Aorta (tissue), 5 donors: ENCODE data around the gene CCDC59. TPM values are rescaled to one million over a fixed set of nuclear protein-coding genes. Genes with fewer than 3 reads are reported as not detected.
"Not testable (repeated sequence)": the region's sequence is repeated elsewhere in the genome, so short reads cannot be mapped to it uniquely, and the experiment has no call there.

ENCODE experiments used
- ATAC-seq: fragments of 200-7000 bp; cut with Tn5 transposase; one replicate; pipeline ENCODE4 v1.9.1; 2022; ENCODE audit warnings: moderate library complexity; ENCODE audit not compliant: low FRiP score
- DNase-seq, 2 donors: peaks; one replicate each; pipeline ENCODE4 v3.0.0-alpha.2; 2020
- H3K27ac ChIP-seq, 2 donors: one replicate each; pipeline ENCODE4 v1.5.1; 2013; ENCODE audit warnings: low read length in 2 of 2, mild to moderate bottlenecking in 2 of 2, moderate library complexity in 2 of 2, control low read depth in 1 of 2, inconsistent platforms in 1 of 2, low read depth in 1 of 2
- H3K27me3 ChIP-seq, 2 donors: one replicate each; pipeline ENCODE4 v1.6.1; 2013; ENCODE audit warnings: control low read depth in 1 of 2, low read length in 1 of 2, mild to moderate bottlenecking in 1 of 2, moderate library complexity in 1 of 2; ENCODE audit not compliant: insufficient read depth in 2 of 2, control insufficient read depth in 1 of 2
- H3K36me3 ChIP-seq, 2 donors: one replicate each; pipeline ENCODE4 v1.6.1; 2013; ENCODE audit warnings: control low read depth in 1 of 2, low read length in 1 of 2, mild to moderate bottlenecking in 1 of 2; ENCODE audit not compliant: insufficient read depth in 2 of 2, control insufficient read depth in 1 of 2
- H3K4me1 ChIP-seq, 2 donors: one replicate each; pipeline ENCODE4 v1.6.1; 2013; ENCODE audit warnings: low read length in 2 of 2, control low read depth in 1 of 2, mild to moderate bottlenecking in 1 of 2, moderate library complexity in 1 of 2; ENCODE audit not compliant: insufficient read depth in 2 of 2, control insufficient read depth in 1 of 2
- H3K4me3 ChIP-seq, 2 donors: one replicate each; pipeline ENCODE4 v1.5.1; 2013; ENCODE audit warnings: low read length in 2 of 2, control low read depth in 1 of 2, mild to moderate bottlenecking in 1 of 2
- H3K9me3 ChIP-seq: one replicate; pipeline ENCODE4 v1.6.1; 2013; ENCODE audit warnings: mild to moderate bottlenecking, low read length; ENCODE audit not compliant: control insufficient read depth
- WGBS, 2 donors: extraction: QIAGEN DNeasy Blood & Tissue Kit; methylation state at CpG; one replicate each; pipeline ENCODE4 v1.1.7; 2013; 5-methylcytosine and 5-hydroxymethylcytosine counted together
- intact Hi-C, 2 donors: fragments of 100-400 bp; cut with DNase I; formaldehyde crosslinking; loops; one replicate each; pipeline versions ENCODE4 v1.14.2 to v1.15.0; 2022
- polyA plus RNA-seq, 2 donors: library from polyadenylated mRNA; stranded (reverse); fragments of 200-250 nt; gene quantifications; one replicate each; pipeline ENCODE4 v1.2.3, GENCODE V29; 2013
- total RNA-seq, 2 donors: library from RNA; stranded (reverse); fragmentation: NEBNext Ultra II Directional; extraction: Animal tissue kit (Norgen Biotek cat#: 25700); gene quantifications; one replicate each; pipeline ENCODE4 v1.2.1, GENCODE V29; 2021
- donor health status: healthy with polysubstance abuse.
- donor health status: Bipolar disorder and iron deficiency.
- donor health status: DM: no; HTN: no; CAD: no.
- donor health status: DM: no; HTN: no; CAD: no.
- donor health status: DM: yes; HTN: yes; CAD: no.

CCDC59 gene
- total and polyA plus RNA-seq, 4 donors, result 21.0 to 46.1 (median 31.9) TPM

- no peaks in the 10 kb centered on the region for H3K4me1 ChIP-seq
- no peaks in the 10 kb centered on the region for H3K27me3 ChIP-seq
- H3K4me3 ChIP-seq, result no peak overlapping the region
- DNase-seq (no peak), ATAC-seq (no peak)
- intact Hi-C loops, result no loop called here
- WGBS, 2 donors, result 73 to 86% methylated on average over 1 of the region's 1 CpG
- no peak overlapping the region for H3K27ac ChIP-seq
- no peaks in the 10 kb centered on the region for H3K36me3 ChIP-seq
- H3K9me3 ChIP-seq, result no peaks in the 10 kb centered on the region
Measured at GRCh38 chr12:82366197-82366596, 8.0 kb upstream of the CCDC59 start.

- intact Hi-C loops, result no loop called here
- Histone ChIP-seq H3K27ac (no peak overlapping the region), H3K36me3 (no peaks in the 10 kb centered on the region), H3K4me1 (no peaks in the 10 kb centered on the region), H3K27me3 (no peaks in the 10 kb centered on the region), H3K4me3 (no peak overlapping the region), H3K9me3 (no peaks in the 10 kb centered on the region)
- WGBS, 2 donors, result 76 to 81% methylated on average over 4 of the region's 4 CpGs
- DNase-seq (no peak), ATAC-seq (no peak)
Measured at GRCh38 chr12:82363990-82364389, 5.8 kb upstream of the CCDC59 start.

- DNase-seq (no peak), ATAC-seq (no peak)
- intact Hi-C loops, result no loop called here
- 90 to 91% methylated on average over 21 to 22 of the region's 22 CpGs for WGBS, 2 donors
- Histone ChIP-seq H3K9me3 (no peaks in the 10 kb centered on the region), H3K4me1 (peaks cover 0 to 3% of the 10 kb centered on the region in 2 donors), H3K27ac (no peak overlapping the region), H3K27me3 (no peaks in the 10 kb centered on the region), H3K4me3 (no peak overlapping the region), H3K36me3 (no peaks in the 10 kb centered on the region)
Measured at GRCh38 chr12:82361461-82361915, 3.3 kb upstream of the CCDC59 start.

GRCh38 chr12:82360834-82361233 lies 2.6 kb upstream of the CCDC59 start:
- H3K27ac ChIP-seq, H3K9me3 ChIP-seq, DNase-seq, H3K27me3 ChIP-seq, H3K4me3 ChIP-seq, ATAC-seq, intact Hi-C loops, H3K36me3 ChIP-seq, H3K4me1 ChIP-seq: not testable (repeated sequence)
- WGBS, 2 donors, result 97 to 98% methylated on average over 11 of the region's 11 CpGs

- ATAC-seq (no peak), DNase-seq (no peak)
- Histone ChIP-seq H3K9me3 (no peaks in the 10 kb centered on the region), H3K4me1 (peaks cover 0 to 3% of the 10 kb centered on the region in 2 donors), H3K27ac (peak overlapping the region; percentile 31 to 67), H3K27me3 (no peaks in the 10 kb centered on the region), H3K36me3 (peaks cover 0 to 1% of the 10 kb centered on the region in 2 donors), H3K4me3 (peak overlapping the region; percentile 56 to 99)
- 2 to 3% methylated on average over 4 of the region's 4 CpGs for WGBS, 2 donors
- intact Hi-C loops, result no loop called here
Measured at GRCh38 chr12:82359115-82359478, 910 bp upstream of the CCDC59 start.

- Histone ChIP-seq H3K4me3 (peak overlapping the region; percentile 92 to 99), H3K36me3 (peaks cover 0 to 1% of the 10 kb centered on the region in 2 donors), H3K27ac (peak overlapping the region; percentile 49 to 74), H3K9me3 (no peaks in the 10 kb centered on the region), H3K27me3 (no peaks in the 10 kb centered on the region), H3K4me1 (peaks cover 0 to 3% of the 10 kb centered on the region in 2 donors)
- intact Hi-C loops, result no loop called here
- ATAC-seq (no peak), DNase-seq (no peak)
- WGBS, 2 donors, result 0% methylated on average over 10 of the region's 10 CpGs
Measured at GRCh38 chr12:82357845-82358199, 365 bp downstream of the CCDC59 start.

GRCh38 chr12:82357340-82357739 lies 847 bp downstream of the CCDC59 start:
- Histone ChIP-seq H3K27me3 (no peaks in the 10 kb centered on the region), H3K4me1 (peaks cover 0 to 3% of the 10 kb centered on the region in 2 donors), H3K9me3 (no peaks in the 10 kb centered on the region), H3K4me3 (peak overlapping the region; percentile 92 to 99), H3K27ac (no peak overlapping the region), H3K36me3 (peaks cover 0 to 1% of the 10 kb centered on the region in 2 donors)
- intact Hi-C loops, result no loop called here
- ATAC-seq (no peak), DNase-seq (no peak)
- WGBS, 2 donors, result 42 to 44% methylated on average over 4 of the region's 4 CpGs

- ATAC-seq (no peak), DNase-seq (no peak)
- no peak overlapping the region for H3K27ac ChIP-seq
- WGBS, 2 donors, result 78 to 81% methylated on average over 6 of the region's 6 CpGs
- peaks cover 4 to 7% of the 10 kb centered on the region in 2 donors for H3K36me3 ChIP-seq
- no peak overlapping the region for H3K4me3 ChIP-seq
- H3K27me3 ChIP-seq, result no peaks in the 10 kb centered on the region
- intact Hi-C loops, result no loop called here
- H3K9me3 ChIP-seq, result no peaks in the 10 kb centered on the region
- H3K4me1 ChIP-seq, result no peaks in the 10 kb centered on the region
Measured at GRCh38 chr12:82351390-82351789, 6.8 kb downstream of the CCDC59 start.

GRCh38 chr12:82350161-82350560 lies 8.0 kb downstream of the CCDC59 start:
- Histone ChIP-seq H3K4me3 (no peak overlapping the region), H3K9me3 (no peaks in the 10 kb centered on the region), H3K27ac (no peak overlapping the region), H3K4me1 (no peaks in the 10 kb centered on the region), H3K27me3 (no peaks in the 10 kb centered on the region), H3K36me3 (peaks cover 2 to 7% of the 10 kb centered on the region in 2 donors)
- no peak for DNase-seq
- intact Hi-C loops, result no loop called here
- 97% methylated on average over 3 of the region's 3 CpGs for WGBS, 2 donors
- no peak for ATAC-seq
